Sigmoid colon (tissue), 7 donors: Measurements from ENCODE around the gene KLHL1. TPM values are rescaled to one million over a fixed set of nuclear protein-coding genes. Genes with fewer than 3 reads are reported as not detected.

Source experiments
- DNase-seq: peaks from one replicate; pipeline ENCODE4 v3.0.0-alpha.2; 2019
- H3K27ac ChIP-seq, 4 donors: fragments of 200-600 bp; sonication (generic); one replicate each; pipeline ENCODE4 v1.5.1; 2016 to 2019; ENCODE audit warnings: mild to moderate bottlenecking in 1 of 4
- H3K27me3 ChIP-seq, 3 donors: fragments of 200-600 bp; sonication (generic); one replicate each; pipeline ENCODE4 v1.5.1; 2019; ENCODE audit warnings: mild to moderate bottlenecking in 1 of 3
- H3K36me3 ChIP-seq, 4 donors: fragments of 200-600 bp; sonication (generic); one replicate each; pipeline ENCODE4 v1.5.1; 2016 to 2019
- H3K4me1 ChIP-seq, 4 donors: fragments of 200-600 bp; sonication (generic); one replicate each; pipeline ENCODE4 v1.5.1; 2017 to 2019
- H3K4me3 ChIP-seq, 4 donors: fragments of 200-600 bp; sonication (generic); one replicate each; pipeline ENCODE4 v1.5.1; 2017 to 2019; ENCODE audit warnings: mild to moderate bottlenecking in 2 of 4, moderate library complexity in 1 of 4
- H3K9me3 ChIP-seq, 4 donors: fragments of 200-600 bp in 3 of 4; sonication (generic) in 3 of 4; one replicate each; pipeline versions ENCODE4 v1.5.1 to v1.6.1; 2013 to 2019
- CTCF ChIP-seq, 4 experiments: fragments of 450-650 bp in 3 of 4; fragments of 200-600 bp in 1 of 4; IDR thresholded peaks; one replicate each; pipeline ENCODE4 v1.5.1; 2016 to 2019; ENCODE audit warnings: antibody characterized with exemption in 4 of 4, mild to moderate bottlenecking in 3 of 4, moderate library complexity in 2 of 4
- EP300 ChIP-seq, 4 donors: sonication (generic); formaldehyde crosslinking; IDR thresholded peaks; one replicate each; pipeline ENCODE4 v1.6.1; 2017; ENCODE audit warnings: antibody characterized with exemption in 4 of 4
- POLR2A ChIP-seq, 2 donors: fragments of 450-650 bp; IDR thresholded peaks; one replicate each; pipeline ENCODE4 v1.6.1; 2016; ENCODE audit warnings: antibody characterized with exemption in 2 of 2, mild to moderate bottlenecking in 2 of 2, moderate library complexity in 2 of 2
- POLR2AphosphoS5 ChIP-seq, 4 donors: sonication (generic); formaldehyde crosslinking; IDR thresholded peaks; one replicate each; pipeline ENCODE4 v1.6.1; 2017; ENCODE audit warnings: antibody characterized with exemption in 4 of 4
- WGBS, 2 donors: extraction: QIAGEN DNeasy Blood & Tissue Kit; methylation state at CpG; one replicate each; pipeline ENCODE4 v1.1.7; 2013; 5-methylcytosine and 5-hydroxymethylcytosine counted together
- intact Hi-C: fragments of 100-400 bp; cut with DNase I; formaldehyde crosslinking; loops from one replicate; pipeline ENCODE4 v1.15.1; 2023
- polyA plus RNA-seq, 3 donors: library from polyadenylated mRNA; stranded (reverse); fragments of 200-250 nt; gene quantifications; one replicate each; pipeline ENCODE4 v1.2.3, GENCODE V29; 2013
- total RNA-seq, 4 donors: library from RNA; depleted of rRNA; stranded (reverse); fragments of >200 nt; gene quantifications; one replicate each; pipeline ENCODE4 v1.1.0, GENCODE V29; 2016
- donor health status: healthy with polysubstance abuse.
- donor health status: Bipolar disorder and iron deficiency.
- donor health status: healthy.

KLHL1 gene
- total and polyA plus RNA-seq, 7 donors: 0.10 to 0.36 (median 0.27) TPM; not detected in 4

- no peak for DNase-seq
- Histone ChIP-seq H3K4me1 (no peaks in the 10 kb centered on the region), H3K27ac (no peak overlapping the region), H3K36me3 (no peaks in the 10 kb centered on the region), H3K4me3 (no peak overlapping the region), H3K9me3 (peaks cover 0 to 4% (median 0%) of the 10 kb centered on the region in 4 donors), H3K27me3 (no peaks in the 10 kb centered on the region)
- TF ChIP-seq CTCF (IDR thresholded peaks at IDR 0.05) (no peak), EP300 (IDR thresholded peaks at IDR 0.05) (no peak), POLR2A (IDR thresholded peaks at IDR 0.05) (no peak), POLR2AphosphoS5 (IDR thresholded peaks at IDR 0.05) (no peak)
- intact Hi-C loops: no loop called here
Measured at GRCh38 chr13:69817333-69817869, 290.9 kb downstream of the KLHL1 start.

DNA sequence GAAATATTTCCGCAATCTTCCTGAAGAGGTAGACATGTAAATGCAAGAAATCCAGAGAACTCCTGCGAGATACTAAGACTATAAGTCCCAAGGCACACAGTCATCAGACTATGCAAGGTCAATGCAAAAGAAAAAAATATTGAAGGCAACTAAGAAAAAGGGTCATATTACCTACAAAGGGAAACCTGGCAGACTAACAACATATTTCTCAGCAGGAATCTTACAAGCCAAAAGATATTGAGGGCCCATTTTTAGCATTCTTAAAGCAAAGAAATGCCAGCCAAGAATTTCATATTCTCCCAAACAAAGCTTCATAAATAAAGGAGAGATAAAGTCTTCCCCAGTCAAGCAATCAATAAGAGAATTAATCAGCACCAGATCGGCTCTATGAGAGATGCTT is 299.1 kb downstream of the KLHL1 start:
- 91 to 93% methylated on average over 3 of the region's 3 CpGs for whole genome bisulfite sequencing, 2 donors
- TF ChIP-seq POLR2A (IDR thresholded peaks at IDR 0.05): no peak
- TF ChIP-seq POLR2AphosphoS5 (IDR thresholded peaks at IDR 0.05): no peak
- TF ChIP-seq CTCF (IDR thresholded peaks at IDR 0.05): no peak
- TF ChIP-seq EP300 (IDR thresholded peaks at IDR 0.05): no peak

DNA sequence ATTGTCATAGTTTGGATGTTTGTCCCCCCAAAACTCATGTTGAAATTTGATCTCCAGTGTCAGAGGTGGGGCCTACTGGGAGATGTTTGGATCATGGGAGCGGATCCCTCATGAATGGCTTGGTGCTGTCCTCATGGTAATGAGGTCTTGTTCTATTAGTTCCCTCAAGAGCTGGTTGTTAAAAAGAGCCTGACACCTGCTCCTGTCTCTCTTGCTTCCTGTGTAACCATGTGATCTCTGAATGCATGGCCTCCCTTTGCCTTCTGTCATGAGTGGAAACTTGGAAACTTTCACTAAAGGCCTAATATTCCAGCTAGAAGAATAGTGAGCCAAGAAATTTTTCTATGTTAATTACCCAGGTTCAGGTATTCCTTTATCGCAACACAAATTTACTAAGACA is 312.0 kb downstream of the KLHL1 start:
- no peak for TF ChIP-seq CTCF (IDR thresholded peaks at IDR 0.05)
- no peak for TF ChIP-seq POLR2A (IDR thresholded peaks at IDR 0.05)
- no peak for TF ChIP-seq EP300 (IDR thresholded peaks at IDR 0.05)
- TF ChIP-seq POLR2AphosphoS5 (IDR thresholded peaks at IDR 0.05): no peak
- H3K36me3 ChIP-seq: no peaks in the 10 kb centered on the region
- H3K27me3 ChIP-seq: no peaks in the 10 kb centered on the region
- H3K4me1 ChIP-seq: no peaks in the 10 kb centered on the region
- intact Hi-C loops: no loop called here
- no peaks in the 10 kb centered on the region for H3K9me3 ChIP-seq
- no peak overlapping the region for H3K27ac ChIP-seq
- no peak overlapping the region for H3K4me3 ChIP-seq
- 95 to 96% methylated on average over 2 of the region's 2 CpGs for WGBS, 2 donors
- DNase-seq: no peak

More for the DNA sequence above, 299.1 kb downstream of the KLHL1 start:
- Histone ChIP-seq H3K27me3 (no peaks in the 10 kb centered on the region), H3K27ac (no peak overlapping the region), H3K36me3 (no peaks in the 10 kb centered on the region), H3K9me3 (peaks cover 0 to 1% (median 0%) of the 10 kb centered on the region in 4 donors), H3K4me1 (no peaks in the 10 kb centered on the region), H3K4me3 (no peak overlapping the region)
- DNase-seq: no peak
- intact Hi-C loops: no loop called here

DNA sequence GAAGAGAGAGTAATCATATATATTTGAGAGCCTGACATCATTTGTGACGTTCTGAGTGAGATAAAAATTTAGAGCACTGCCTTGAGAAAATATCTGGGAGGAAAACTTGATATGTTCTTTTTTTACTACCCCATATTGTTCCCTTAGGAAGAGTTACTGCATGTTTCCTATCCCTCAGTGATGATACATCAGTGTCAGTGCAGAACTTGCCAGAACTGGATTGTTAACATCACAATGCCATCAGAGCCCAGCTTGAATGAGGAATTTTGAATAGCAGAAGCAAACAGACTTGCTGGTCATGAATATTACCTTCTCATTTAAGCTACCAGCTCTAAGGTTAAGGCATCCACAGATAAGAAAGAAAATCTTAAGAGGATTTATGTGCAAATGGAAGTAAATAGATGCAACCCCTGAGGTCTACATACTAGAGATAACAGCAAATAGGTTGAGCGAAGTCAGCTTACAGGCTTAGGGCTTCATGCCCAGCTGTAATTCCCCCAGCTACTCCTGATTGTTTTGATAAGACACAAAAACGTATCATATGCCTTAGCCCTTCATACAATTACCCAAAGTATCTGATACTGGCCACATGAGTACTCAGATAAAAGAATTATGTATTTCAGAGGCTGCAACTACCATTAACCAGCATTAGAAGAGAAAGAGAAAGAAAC is 314.3 kb downstream of the KLHL1 start:
- no peaks in the 10 kb centered on the region for H3K27me3 ChIP-seq
- no peaks in the 10 kb centered on the region for H3K9me3 ChIP-seq
- 49 to 59% methylated on average over 3 of the region's 3 CpGs for WGBS, 2 donors
- intact Hi-C loops: no loop called here
- no peak for DNase-seq
- TF ChIP-seq POLR2A (IDR thresholded peaks at IDR 0.05): no peak
- no peak for TF ChIP-seq EP300 (IDR thresholded peaks at IDR 0.05)
- no peak for TF ChIP-seq CTCF (IDR thresholded peaks at IDR 0.05)
- no peak for TF ChIP-seq POLR2AphosphoS5 (IDR thresholded peaks at IDR 0.05)
- H3K36me3 ChIP-seq: no peaks in the 10 kb centered on the region
- no peaks in the 10 kb centered on the region for H3K4me1 ChIP-seq
- H3K4me3 ChIP-seq: no peak overlapping the region
- no peak overlapping the region for H3K27ac ChIP-seq
